GM13977 (cell line): Measurements from ENCODE around the gene BRAT1.
A peak's percentile ranks its signal among the peaks of the same experiment; 100 is the strongest.

Source experiments
- DNase-seq: peaks from one replicate; pipeline ENCODE4 v3.0.0; 2012; ENCODE audit warnings: low spot score
- CTCF ChIP-seq: IDR thresholded peaks from 2 replicates; pipeline ENCODE4 v1.5.1; 2012; ENCODE audit warnings: mild to moderate bottlenecking, control low read depth; ENCODE audit not compliant: insufficient read depth; ENCODE audit errors: extremely low read depth, missing control alignments
- in situ Hi-C: fragments of 300-500 bp; cut with MboI; formaldehyde crosslinking; loops from one replicate; pipeline ENCODE4 v1.12.0; 2022; ENCODE audit warnings: low sequenced_read_pairs, low pct_unique_long_range_greater_than_20kb, mixed read lengths, inconsistent platforms; ENCODE audit not compliant: unreplicated experiment

BRAT1 gene

GRCh38 chr7:2510130-2510776, 45.1 kb downstream of the BRAT1 start:
- in situ Hi-C loops = no loop called here
- no peak for DNase-seq
- no peak for TF ChIP-seq CTCF

- in situ Hi-C loops = no loop called here
- no peak for TF ChIP-seq CTCF
Measured at GRCh38 chr7:2509298-2509906, 45.9 kb downstream of the BRAT1 start.

GRCh38 chr7:2508327-2509215, 46.8 kb downstream of the BRAT1 start:
- DNase-seq = peak; percentile 71
- no peak for TF ChIP-seq CTCF
- in situ Hi-C loops = no loop called here

More at GRCh38 chr7:2509298-2509906, 45.9 kb downstream of the BRAT1 start:
- DNase-seq = no peak

- in situ Hi-C loops = no loop called here
- DNase-seq = no peak
- TF ChIP-seq CTCF = no peak
Measured at GRCh38 chr7:2507917-2508306, 47.4 kb downstream of the BRAT1 start.

GRCh38 chr7:2507208-2507916, 48.0 kb downstream of the BRAT1 start:
- TF ChIP-seq CTCF = no peak
- in situ Hi-C loops = no loop called here
- no peak for DNase-seq

- in situ Hi-C loops = no loop called here
- no peak for DNase-seq
- no peak for TF ChIP-seq CTCF
Measured at GRCh38 chr7:2505401-2505800, 49.9 kb downstream of the BRAT1 start.
